ENCODE data around the gene ORMDL2. TPM values are rescaled to one million over a fixed set of nuclear protein-coding genes. Genes with fewer than 3 reads are reported as not detected.

The ORMDL2 gene
- total and polyA plus RNA-seq, 10 of the 15 experiments (the other 5 are each of a cell fraction or from before 2014, with no cell fraction given), result 15.0 to 135 (median 33.9) TPM

DNA sequence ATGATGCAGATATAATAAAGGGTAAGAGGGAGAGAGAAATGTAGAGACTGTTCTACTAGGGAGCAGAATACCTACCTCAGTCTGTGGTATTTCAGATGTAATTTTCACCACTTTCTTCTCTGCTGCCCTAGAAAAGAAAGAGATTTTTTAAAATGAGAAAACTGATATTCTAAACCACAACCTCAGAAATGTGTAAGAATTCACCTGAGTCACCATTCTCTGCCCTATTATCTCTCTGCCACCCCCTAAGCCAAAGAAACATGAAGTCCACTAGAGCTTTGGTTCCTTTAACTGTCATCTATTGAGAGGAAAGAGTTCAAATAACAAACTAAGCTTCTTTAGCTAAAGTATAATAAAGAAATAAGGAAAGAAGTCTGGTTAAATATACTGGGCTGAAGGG lies 21.9 kb upstream of the ORMDL2 start:
- Histone ChIP-seq H3K9ac (ENCODE audit: control insufficient read depth, insufficient read depth, low read length) (no peak overlapping the region), H3K27ac (ENCODE audit: control insufficient read depth, insufficient read depth) (no peak overlapping the region), H3K79me2 (ENCODE audit: control insufficient read depth, insufficient read depth, low read length) (no peaks in the 10 kb centered on the region), H3K4me2 (ENCODE audit: control insufficient read depth, insufficient read depth) (no peak overlapping the region), H4K20me1 (ENCODE audit: control insufficient read depth, insufficient read depth) (no peaks in the 10 kb centered on the region), H3K4me1 (ENCODE audit: control insufficient read depth, insufficient read depth, low read length) (no peaks in the 10 kb centered on the region), H3K36me3 (ENCODE audit: control insufficient read depth in 2 of 2, insufficient read depth in 2 of 2, low read length in 1 of 2) (peaks cover 0 to 26% of the 10 kb centered on the region in 2 experiments), H2AFZ (ENCODE audit: control insufficient read depth, low read depth, low read length) (no peak overlapping the region), H3K9me3 (replicated peaks; ENCODE audit: control insufficient read depth, insufficient read depth, low read length) (no peaks in the 10 kb centered on the region), H3K4me3 (no peak overlapping the region), H3K27me3 (replicated peaks in 1 of 2; ENCODE audit: control insufficient read depth in 2 of 2, insufficient read depth in 2 of 2, low read length in 1 of 2) (no peaks in the 10 kb centered on the region)
- ATAC-seq (no peak), DNase-seq (ENCODE audit: low read depth, low spot score) (no peak), FAIRE-seq (no peak)
- ChIA-PET POLR2A (interaction anchor here (0.6 to 2.1 kb wide), 3 partner anchors 8 to 49 kb away, joined by 3 to 5 read pairs (median 3); no protein-coding TSS in a partner anchor), RAD21 (ENCODE audit: unreplicated experiment) (interaction anchor here (1.3 to 1.9 kb wide), 3 partner anchors 22 to 57 kb away, joined by 5 to 13 read pairs (median 8); partner anchors contain the start of genes ORMDL2 and SARNP), SMC1A (ENCODE audit: uncharacterized antibody, unreplicated experiment) (interaction anchor here (1.0 to 5.2 kb wide), 9 partner anchors 9 to 56 kb away, joined by 3 to 30 read pairs (median 4); partner anchors contain the start of genes DNAJC14, ORMDL2 and SARNP), CTCF (interaction anchor here (0.9 to 6.7 kb wide), 12 partner anchors 13 to 122 kb away, joined by 3 to 65 read pairs (median 4); partner anchors contain the start of genes ORMDL2 and SARNP)
- intact Hi-C loops (cut with micrococcal nuclease; ENCODE audit: unreplicated experiment) (loop anchor here (5.0 kb wide), 1 partner anchor 59 kb away; no protein-coding TSS in a partner anchor), in situ Hi-C loops (cut with MboI) (no loop called here)
- BruUV-seq (replicated peaks), result no TSS peak
- TF ChIP-seq RB1 (IDR thresholded peaks at IDR 0.05; ENCODE audit: borderline replicate concordance) (no peak), RELA (IDR thresholded peaks at IDR 0.05; ENCODE audit: borderline replicate concordance, partially characterized antibody) (no peak), CREM (IDR thresholded peaks at IDR 0.05; ENCODE audit: low read depth) (no peak)
- TF ChIP-seq, protein P1, sequence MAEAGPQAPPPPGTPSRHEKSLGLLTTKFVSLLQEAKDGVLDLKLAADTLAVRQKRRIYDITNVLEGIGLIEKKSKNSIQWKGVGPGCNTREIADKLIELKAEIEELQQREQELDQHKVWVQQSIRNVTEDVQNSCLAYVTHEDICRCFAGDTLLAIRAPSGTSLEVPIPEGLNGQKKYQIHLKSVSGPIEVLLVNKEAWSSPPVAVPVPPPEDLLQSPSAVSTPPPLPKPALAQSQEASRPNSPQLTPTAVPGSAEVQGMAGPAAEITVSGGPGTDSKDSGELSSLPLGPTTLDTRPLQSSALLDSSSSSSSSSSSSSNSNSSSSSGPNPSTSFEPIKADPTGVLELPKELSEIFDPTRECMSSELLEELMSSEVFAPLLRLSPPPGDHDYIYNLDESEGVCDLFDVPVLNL (IDR thresholded peaks at IDR 0.05; ENCODE audit: low read depth, low read length), result no peak
- TF ChIP-seq, protein P2, sequence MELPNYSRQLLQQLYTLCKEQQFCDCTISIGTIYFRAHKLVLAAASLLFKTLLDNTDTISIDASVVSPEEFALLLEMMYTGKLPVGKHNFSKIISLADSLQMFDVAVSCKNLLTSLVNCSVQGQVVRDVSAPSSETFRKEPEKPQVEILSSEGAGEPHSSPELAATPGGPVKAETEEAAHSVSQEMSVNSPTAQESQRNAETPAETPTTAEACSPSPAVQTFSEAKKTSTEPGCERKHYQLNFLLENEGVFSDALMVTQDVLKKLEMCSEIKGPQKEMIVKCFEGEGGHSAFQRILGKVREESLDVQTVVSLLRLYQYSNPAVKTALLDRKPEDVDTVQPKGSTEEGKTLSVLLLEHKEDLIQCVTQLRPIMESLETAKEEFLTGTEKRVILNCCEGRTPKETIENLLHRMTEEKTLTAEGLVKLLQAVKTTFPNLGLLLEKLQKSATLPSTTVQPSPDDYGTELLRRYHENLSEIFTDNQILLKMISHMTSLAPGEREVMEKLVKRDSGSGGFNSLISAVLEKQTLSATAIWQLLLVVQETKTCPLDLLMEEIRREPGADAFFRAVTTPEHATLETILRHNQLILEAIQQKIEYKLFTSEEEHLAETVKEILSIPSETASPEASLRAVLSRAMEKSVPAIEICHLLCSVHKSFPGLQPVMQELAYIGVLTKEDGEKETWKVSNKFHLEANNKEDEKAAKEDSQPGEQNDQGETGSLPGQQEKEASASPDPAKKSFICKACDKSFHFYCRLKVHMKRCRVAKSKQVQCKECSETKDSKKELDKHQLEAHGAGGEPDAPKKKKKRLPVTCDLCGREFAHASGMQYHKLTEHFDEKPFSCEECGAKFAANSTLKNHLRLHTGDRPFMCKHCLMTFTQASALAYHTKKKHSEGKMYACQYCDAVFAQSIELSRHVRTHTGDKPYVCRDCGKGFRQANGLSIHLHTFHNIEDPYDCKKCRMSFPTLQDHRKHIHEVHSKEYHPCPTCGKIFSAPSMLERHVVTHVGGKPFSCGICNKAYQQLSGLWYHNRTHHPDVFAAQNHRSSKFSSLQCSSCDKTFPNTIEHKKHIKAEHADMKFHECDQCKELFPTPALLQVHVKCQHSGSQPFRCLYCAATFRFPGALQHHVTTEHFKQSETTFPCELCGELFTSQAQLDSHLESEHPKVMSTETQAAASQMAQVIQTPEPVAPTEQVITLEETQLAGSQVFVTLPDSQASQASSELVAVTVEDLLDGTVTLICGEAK (IDR thresholded peaks at IDR 0.05; ENCODE audit: borderline replicate concordance), result no peak

Measured in GM12878 (cell line).